Fibroblast of mammary gland (primary cell): ENCODE results near the gene FAM53A.

Experiments
- DNase-seq: peaks from one replicate; pipeline ENCODE4 v3.0.0-alpha.2; 2010; ENCODE audit warnings: low read depth
- H3K4me3 ChIP-seq: 2 replicates; pipeline ENCODE4 v1.5.1; 2011; ENCODE audit warnings: low read depth, mild to moderate bottlenecking, low read length, moderate library complexity; ENCODE audit not compliant: control insufficient read depth
- CTCF ChIP-seq: conservative IDR thresholded peaks from 2 replicates; pipeline ENCODE4 v1.5.1; 2011; ENCODE audit warnings: low read depth, low read length, inconsistent platforms; ENCODE audit not compliant: control insufficient read depth, insufficient read depth

The FAM53A gene

DNA sequence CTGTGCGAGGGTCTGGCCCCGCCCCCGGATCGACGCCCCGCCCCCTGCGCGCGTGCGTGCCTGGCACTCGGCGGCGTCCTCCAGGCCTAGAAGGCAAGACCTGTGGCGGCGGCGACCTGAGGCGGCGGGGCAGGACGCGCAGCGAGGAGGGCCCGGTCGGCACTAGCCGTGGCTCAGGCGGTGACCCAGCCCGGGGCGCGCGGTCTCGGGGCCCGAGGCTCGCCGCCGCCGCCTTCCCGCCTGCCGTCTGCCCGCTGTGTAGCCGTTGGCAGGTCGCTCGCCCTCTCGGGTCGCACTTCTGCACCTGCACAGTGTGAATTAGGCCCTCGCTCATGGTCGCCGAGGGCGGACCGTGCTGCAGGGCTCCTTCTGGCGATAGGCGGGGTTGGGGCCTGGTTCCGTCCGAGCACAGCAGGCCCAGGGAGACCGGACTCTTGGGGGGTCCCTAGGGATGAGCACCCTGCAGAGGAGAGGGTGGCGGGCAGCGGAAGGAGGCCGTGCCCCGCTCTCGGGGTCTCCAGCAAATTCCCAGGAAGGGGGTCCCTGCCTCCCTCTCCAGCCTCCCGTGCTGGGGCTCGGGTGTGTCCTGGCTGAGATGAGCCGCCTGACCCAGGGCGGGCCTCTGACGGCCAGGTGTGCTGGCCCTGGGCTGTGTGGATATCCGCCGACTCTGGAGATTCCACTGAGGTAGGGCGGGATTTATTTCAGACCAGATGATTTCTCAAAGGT lies 557 bp upstream of the FAM53A start:
- TF ChIP-seq CTCF, result no peak
- DNase-seq, result no peak
- H3K4me3 ChIP-seq, result peak overlapping the region; percentile 41

DNA sequence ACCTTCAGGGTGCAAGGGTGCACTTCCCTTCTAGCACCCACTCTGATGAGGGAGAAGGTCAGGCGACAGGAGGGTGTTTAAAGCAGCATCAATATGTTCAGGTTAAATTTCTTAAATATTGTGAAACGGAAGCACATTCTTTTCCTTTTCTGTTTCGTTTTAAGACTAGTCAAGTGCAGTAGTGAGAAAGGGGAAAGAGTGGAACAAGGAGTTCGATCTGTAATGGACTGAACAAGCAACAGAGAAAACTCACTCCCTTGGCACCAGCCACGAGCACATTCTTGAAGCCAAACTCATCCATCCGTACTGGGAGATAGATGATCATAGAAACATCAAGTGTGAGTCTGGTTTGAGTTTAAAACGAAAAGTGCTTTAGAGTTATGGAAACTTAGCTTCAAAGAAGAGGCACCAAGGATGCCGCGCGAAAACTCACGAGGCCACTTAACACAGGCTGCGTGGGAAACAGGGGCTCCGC lies 815 bp downstream of the FAM53A start:
- DNase-seq, result peak; percentile 90
- H3K4me3 ChIP-seq, result peak overlapping the region; percentile 59
- no peak for TF ChIP-seq CTCF

DNA sequence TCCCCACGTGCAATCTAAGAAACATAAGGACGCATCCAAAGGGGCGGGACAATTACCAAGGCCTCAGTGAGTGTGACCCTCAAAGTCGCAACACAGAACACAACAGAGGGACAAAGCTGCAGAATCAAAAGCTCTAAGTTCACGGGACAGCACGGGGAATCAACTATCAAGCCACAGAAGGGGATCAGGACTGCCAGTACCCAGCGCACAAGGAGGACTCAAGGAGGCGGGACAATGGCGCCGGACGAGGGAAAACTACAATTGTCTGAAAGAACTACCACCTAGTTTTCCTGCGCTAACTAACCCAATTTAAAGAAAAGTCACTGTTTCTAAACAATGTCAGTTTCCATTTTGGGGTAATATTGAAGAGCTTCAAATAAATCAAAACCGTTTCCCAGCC lies 1.3 kb downstream of the FAM53A start:
- DNase-seq, result no peak
- TF ChIP-seq CTCF, result no peak
- peak overlapping the region; percentile 59 for H3K4me3 ChIP-seq

GRCh38 chr4:1678244-1678643 lies 5.9 kb downstream of the FAM53A start:
- no peak for DNase-seq
- no peak overlapping the region for H3K4me3 ChIP-seq
- TF ChIP-seq CTCF, result no peak

DNA sequence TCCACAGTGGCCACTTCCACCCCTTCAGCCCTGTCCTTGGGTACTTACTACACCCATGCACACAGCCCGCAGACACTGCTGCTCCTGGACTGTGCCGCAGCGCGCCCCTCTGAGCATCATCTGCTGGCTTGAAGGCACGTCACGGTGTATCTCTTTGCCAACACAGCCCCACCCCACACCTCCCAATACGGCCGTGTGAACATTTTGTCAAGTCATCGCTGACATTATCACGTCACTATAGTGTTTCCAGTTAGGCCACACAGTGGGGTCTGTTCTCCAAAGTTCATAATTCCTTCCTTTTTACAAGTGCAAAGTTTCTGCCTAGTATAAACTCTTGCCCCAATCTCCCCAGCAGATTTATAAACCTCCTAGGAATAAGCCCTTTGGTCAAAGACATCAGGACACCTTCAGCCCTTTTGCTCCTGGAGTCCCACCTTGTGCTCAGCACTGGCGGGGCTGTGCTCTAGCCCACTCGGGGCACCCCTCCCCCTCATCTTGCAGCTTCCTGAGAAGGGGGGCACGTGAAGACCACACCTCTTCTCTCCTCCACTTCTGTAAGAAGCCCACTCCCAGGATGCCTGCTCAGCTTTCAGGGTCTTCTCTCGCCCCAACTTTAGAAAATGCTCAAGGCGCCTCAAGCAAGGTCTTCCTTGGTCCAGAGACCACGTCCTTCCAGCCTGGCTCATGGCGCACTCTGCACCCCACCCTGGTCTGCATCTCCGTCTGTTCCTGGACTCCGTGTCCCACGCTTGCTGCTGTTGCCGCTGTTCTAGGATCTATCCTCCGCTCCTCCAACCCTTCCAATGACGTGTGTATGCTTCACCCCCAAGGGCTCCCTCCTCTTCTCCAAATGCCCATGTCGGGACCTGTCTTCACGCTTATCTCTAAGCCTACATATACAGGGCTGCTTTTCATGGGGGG lies 7.2 kb downstream of the FAM53A start:
- DNase-seq, result no peak
- no peak for TF ChIP-seq CTCF
- H3K4me3 ChIP-seq, result no peak overlapping the region

DNA sequence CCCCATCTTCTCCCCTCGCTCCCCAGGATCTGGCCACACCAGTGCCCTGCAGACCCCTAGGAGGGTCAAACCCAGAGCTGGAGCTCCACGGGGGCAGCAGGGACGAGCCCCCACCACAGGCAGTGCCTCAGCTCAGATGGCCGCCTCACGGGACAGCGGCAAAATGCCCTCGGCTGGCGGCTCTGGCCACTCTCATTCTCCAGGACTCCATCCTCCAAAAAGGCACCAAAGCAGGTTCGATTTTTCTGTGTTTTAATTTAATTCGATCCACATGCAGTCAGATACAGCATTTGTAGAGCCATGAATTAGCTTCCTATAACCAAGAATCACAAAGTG lies 8.3 kb downstream of the FAM53A start:
- no peak for TF ChIP-seq CTCF
- H3K4me3 ChIP-seq, result no peak overlapping the region
- no peak for DNase-seq
